ENCODE results near the gene USP31. TPM values are rescaled to one million over a fixed set of nuclear protein-coding genes. Genes with fewer than 3 reads are reported as not detected.

USP31 gene
- total and polyA plus RNA-seq, 2 of the 8 experiments (the other 6 are each of a cell fraction or from before 2014, with no cell fraction given) = 6.7 to 19.0 TPM

DNA sequence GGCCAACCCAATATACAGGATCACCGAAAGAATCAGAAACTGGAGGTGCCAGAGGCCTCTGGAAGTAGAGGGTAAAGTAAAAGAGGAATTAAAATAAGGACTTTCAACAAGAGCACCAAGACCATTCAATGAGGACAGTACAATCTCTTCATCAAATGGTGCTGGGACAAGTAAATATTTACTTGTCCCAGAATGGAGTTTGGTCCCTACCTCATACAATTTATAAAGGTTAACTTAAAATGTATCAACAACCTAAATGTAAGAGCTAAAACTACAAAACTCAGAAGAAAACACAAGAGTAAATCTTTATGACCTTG, 56.5 kb downstream of the USP31 start (continued):
- TF ChIP-seq NANOG (IDR thresholded peaks at IDR 0.05; ENCODE audit: insufficient read depth, low read depth, low read length, poor library complexity, severe bottlenecking) (no peak), BACH1 (IDR thresholded peaks at IDR 0.05; ENCODE audit: low read length) (no peak), RXRA (IDR thresholded peaks at IDR 0.05; ENCODE audit: insufficient read depth, low read depth, low read length) (no peak)
